NOMO-1 (cell line): Measurements from ENCODE around the gene CPN2.

Experiments used
- DNase-seq, 2 experiments: peaks; one replicate each; lab custom pipeline; 2025; ENCODE audit not compliant: unreplicated experiment in 2 of 2; lab: John Stamatoyannopoulos, UW

CPN2 gene

GRCh38 chr3:194354315-194354714 is 3.2 kb upstream of the CPN2 start:
- no peak for DNase-seq

- no peak for DNase-seq
Observed at GRCh38 chr3:194352667-194353246, 1.6 kb upstream of the CPN2 start.

GRCh38 chr3:194351952-194352536 is 916 bp upstream of the CPN2 start:
- DNase-seq, result no peak

- DNase-seq, result no peak
Observed at GRCh38 chr3:194350726-194351071, 429 bp downstream of the CPN2 start.

GRCh38 chr3:194348354-194348753 is 2.8 kb downstream of the CPN2 start:
- DNase-seq, result no peak

- no peak for DNase-seq
Observed at GRCh38 chr3:194346621-194347020, 4.5 kb downstream of the CPN2 start.

GRCh38 chr3:194346035-194346434 is 5.1 kb downstream of the CPN2 start:
- DNase-seq, result no peak

GRCh38 chr3:194344012-194344411 is 7.1 kb downstream of the CPN2 start:
- DNase-seq, result peak; percentile 31 to 49

- DNase-seq, result no peak
Observed at GRCh38 chr3:194343561-194343893, 7.6 kb downstream of the CPN2 start.

GRCh38 chr3:194342861-194343560 is 8.1 kb downstream of the CPN2 start:
- no peak for DNase-seq

GRCh38 chr3:194340757-194341400 is 10.2 kb downstream of the CPN2 start:
- DNase-seq, result no peak

GRCh38 chr3:194339840-194340239 is 11.3 kb downstream of the CPN2 start:
- DNase-seq, result no peak

GRCh38 chr3:194339356-194339755 is 11.8 kb downstream of the CPN2 start:
- DNase-seq, result no peak

- no peak for DNase-seq
Observed at GRCh38 chr3:194337965-194338753, 13.0 kb downstream of the CPN2 start.

GRCh38 chr3:194336601-194337355 is 14.3 kb downstream of the CPN2 start:
- no peak for DNase-seq

GRCh38 chr3:194333981-194334320 is 17.2 kb downstream of the CPN2 start:
- DNase-seq, result no peak

GRCh38 chr3:194333212-194333980 is 17.7 kb downstream of the CPN2 start:
- no peak for DNase-seq

GRCh38 chr3:194332858-194333211 is 18.3 kb downstream of the CPN2 start:
- no peak for DNase-seq

GRCh38 chr3:194330579-194330978 is 20.5 kb downstream of the CPN2 start:
- no peak for DNase-seq

GRCh38 chr3:194330160-194330559 is 21.0 kb downstream of the CPN2 start:
- no peak for DNase-seq
